Sigmoid colon (tissue), 7 donors: ENCODE results near the gene ETS1. TPM values are rescaled to one million over a fixed set of nuclear protein-coding genes. Genes with fewer than 3 reads are reported as not detected.

Experiments used
- DNase-seq: peaks from one replicate; pipeline ENCODE4 v3.0.0-alpha.2; 2019
- H3K27ac ChIP-seq, 4 donors: fragments of 200-600 bp; sonication (generic); one replicate each; pipeline ENCODE4 v1.5.1; 2016 to 2019; ENCODE audit warnings: mild to moderate bottlenecking in 1 of 4
- H3K27me3 ChIP-seq, 3 donors: fragments of 200-600 bp; sonication (generic); one replicate each; pipeline ENCODE4 v1.5.1; 2019; ENCODE audit warnings: mild to moderate bottlenecking in 1 of 3
- H3K36me3 ChIP-seq, 4 donors: fragments of 200-600 bp; sonication (generic); one replicate each; pipeline ENCODE4 v1.5.1; 2016 to 2019
- H3K4me1 ChIP-seq, 4 donors: fragments of 200-600 bp; sonication (generic); one replicate each; pipeline ENCODE4 v1.5.1; 2017 to 2019
- H3K4me3 ChIP-seq, 4 donors: fragments of 200-600 bp; sonication (generic); one replicate each; pipeline ENCODE4 v1.5.1; 2017 to 2019; ENCODE audit warnings: mild to moderate bottlenecking in 2 of 4, moderate library complexity in 1 of 4
- H3K9me3 ChIP-seq, 4 donors: fragments of 200-600 bp in 3 of 4; sonication (generic) in 3 of 4; one replicate each; pipeline versions ENCODE4 v1.5.1 to v1.6.1; 2013 to 2019
- CTCF ChIP-seq, 4 experiments: fragments of 450-650 bp in 3 of 4; fragments of 200-600 bp in 1 of 4; IDR thresholded peaks; one replicate each; pipeline ENCODE4 v1.5.1; 2016 to 2019; ENCODE audit warnings: antibody characterized with exemption in 4 of 4, mild to moderate bottlenecking in 3 of 4, moderate library complexity in 2 of 4
- EP300 ChIP-seq, 4 donors: sonication (generic); formaldehyde crosslinking; IDR thresholded peaks; one replicate each; pipeline ENCODE4 v1.6.1; 2017; ENCODE audit warnings: antibody characterized with exemption in 4 of 4
- POLR2A ChIP-seq, 2 donors: fragments of 450-650 bp; IDR thresholded peaks; one replicate each; pipeline ENCODE4 v1.6.1; 2016; ENCODE audit warnings: antibody characterized with exemption in 2 of 2, mild to moderate bottlenecking in 2 of 2, moderate library complexity in 2 of 2
- POLR2AphosphoS5 ChIP-seq, 4 donors: sonication (generic); formaldehyde crosslinking; IDR thresholded peaks; one replicate each; pipeline ENCODE4 v1.6.1; 2017; ENCODE audit warnings: antibody characterized with exemption in 4 of 4
- WGBS, 2 donors: extraction: QIAGEN DNeasy Blood & Tissue Kit; methylation state at CpG; one replicate each; pipeline ENCODE4 v1.1.7; 2013; 5-methylcytosine and 5-hydroxymethylcytosine counted together
- intact Hi-C: fragments of 100-400 bp; cut with DNase I; formaldehyde crosslinking; loops from one replicate; pipeline ENCODE4 v1.15.1; 2023
- polyA plus RNA-seq, 3 donors: library from polyadenylated mRNA; stranded (reverse); fragments of 200-250 nt; gene quantifications; one replicate each; pipeline ENCODE4 v1.2.3, GENCODE V29; 2013
- total RNA-seq, 4 donors: library from RNA; depleted of rRNA; stranded (reverse); fragments of >200 nt; gene quantifications; one replicate each; pipeline ENCODE4 v1.1.0, GENCODE V29; 2016
- donor health status: healthy with polysubstance abuse.
- donor health status: Bipolar disorder and iron deficiency.
- donor health status: healthy.

ETS1 gene
- total and polyA plus RNA-seq, 7 donors, result 12.5 to 122 (median 24.6) TPM

GRCh38 chr11:128521682-128522054 lies 65.7 kb downstream of the ETS1 start:
- 0 to 1% methylated on average over 19 of the region's 19 CpGs for WGBS, 2 donors
- Histone ChIP-seq H3K9me3 (no peaks in the 10 kb centered on the region), H3K27me3 (no peaks in the 10 kb centered on the region), H3K36me3 (no peaks in the 10 kb centered on the region), H3K4me1 (peaks cover 0 to 42% (median 30%) of the 10 kb centered on the region in 4 donors), H3K27ac (peak overlapping the region; percentile 94 to 97 (median 94)), H3K4me3 (peak overlapping the region; percentile 66 to 82 (median 71))
- no peak for DNase-seq
- intact Hi-C loops, result loop anchor here (1.0 to 10.0 kb wide), 4 partner anchors 67 to 231 kb away; no protein-coding TSS in a partner anchor
- TF ChIP-seq POLR2A (IDR thresholded peaks at IDR 0.05), result no peak
- TF ChIP-seq EP300 (IDR thresholded peaks at IDR 0.05), result no peak
- no peak for TF ChIP-seq CTCF (IDR thresholded peaks at IDR 0.05)
- TF ChIP-seq POLR2AphosphoS5 (IDR thresholded peaks at IDR 0.05), result no peak

- DNase-seq, result no peak
- H3K36me3 ChIP-seq, result no peaks in the 10 kb centered on the region
- WGBS, 2 donors, result 4 to 7% methylated on average over 12 of the region's 12 CpGs
- intact Hi-C loops, result loop anchor here (5.0 to 10.0 kb wide), 3 partner anchors 66 to 119 kb away; no protein-coding TSS in a partner anchor
- H3K27me3 ChIP-seq, result no peaks in the 10 kb centered on the region
- peaks cover 0 to 47% (median 36%) of the 10 kb centered on the region in 4 donors for H3K4me1 ChIP-seq
- H3K9me3 ChIP-seq, result no peaks in the 10 kb centered on the region
- TF ChIP-seq POLR2AphosphoS5 (IDR thresholded peaks at IDR 0.05) (peak in 1 of 4 donors; percentile 35), CTCF (IDR thresholded peaks at IDR 0.05) (no peak), EP300 (IDR thresholded peaks at IDR 0.05) (no peak)
- H3K27ac ChIP-seq, result peak overlapping the region; percentile 94 to 97 (median 94)
- peak overlapping the region; percentile 66 to 82 (median 71) for H3K4me3 ChIP-seq
These were observed 66.3 kb downstream of the ETS1 start for GRCh38 chr11:128520888-128521681.

- Histone ChIP-seq H3K4me1 (peaks cover 0 to 51% (median 39%) of the 10 kb centered on the region in 4 donors), H3K4me3 (peak overlapping the region; percentile 66 to 82 (median 71)), H3K36me3 (no peaks in the 10 kb centered on the region), H3K27me3 (no peaks in the 10 kb centered on the region), H3K27ac (peak overlapping the region; percentile 94 to 97 (median 94)), H3K9me3 (no peaks in the 10 kb centered on the region)
- TF ChIP-seq CTCF (IDR thresholded peaks at IDR 0.05), result no peak
- TF ChIP-seq POLR2AphosphoS5 (IDR thresholded peaks at IDR 0.05), result no peak
- no peak for TF ChIP-seq EP300 (IDR thresholded peaks at IDR 0.05)
- TF ChIP-seq POLR2A (IDR thresholded peaks at IDR 0.05), result no peak
- intact Hi-C loops, result loop anchor here (5.0 to 10.0 kb wide), 3 partner anchors 66 to 118 kb away; no protein-coding TSS in a partner anchor
- 41 to 73% methylated on average over 7 of the region's 7 CpGs for WGBS, 2 donors
- no peak for DNase-seq
These were observed 67.0 kb downstream of the ETS1 start for GRCh38 chr11:128520206-128520887.

- intact Hi-C loops, result no loop called here
These were observed 68.0 kb downstream of the ETS1 start for GRCh38 chr11:128519338-128519737.

More at GRCh38 chr11:128519338-128519737, 68.0 kb downstream of the ETS1 start:
- WGBS, 2 donors, result 17 to 22% methylated on average over 4 of the region's 4 CpGs
- Histone ChIP-seq H3K9me3 (no peaks in the 10 kb centered on the region), H3K36me3 (no peaks in the 10 kb centered on the region), H3K4me3 (peak overlapping the region in 3 of 4 donors; percentile 66 to 82 (median 69)), H3K27ac (peak overlapping the region; percentile 48 to 97 (median 94)), H3K4me1 (peaks cover 0 to 57% (median 40%) of the 10 kb centered on the region in 4 donors), H3K27me3 (no peaks in the 10 kb centered on the region)
- no peak for DNase-seq
- TF ChIP-seq POLR2AphosphoS5 (IDR thresholded peaks at IDR 0.05), result no peak
